HEK293 (cell line): ENCODE measurements around the gene EPHB1.

ENCODE experiments used
- CTCF ChIA-PET: fragments of 350-600 bp; formaldehyde crosslinking; extraction: SDS; loops from one replicate; lab custom pipeline; 2021; ENCODE audit warnings: antibody characterized with exemption; lab: Yijun Ruan, JAX
- POLR2A ChIA-PET: fragments of 300-600 bp; formaldehyde crosslinking; extraction: SDS; loops from one replicate; lab custom pipeline; 2020; ENCODE audit warnings: antibody characterized with exemption, inconsistent platforms; lab: Yijun Ruan, JAX
- H3K27ac ChIP-seq: fragments of 200-500 bp; sonication (Bioruptor generic); 2 replicates; pipeline ENCODE4 v1.5.1; 2014; ENCODE audit warnings: low read depth, low read length, control low read depth, inconsistent platforms; ENCODE audit errors: extremely low read depth
- H3K36me3 ChIP-seq, 2 experiments: fragments of 200-500 bp in 1 of 2; sonication (Bioruptor generic) in 1 of 2; 1 replicate in 1 of 2; 2 replicates in 1 of 2; pipeline ENCODE4 v1.5.1; 2014 to 2017; ENCODE audit warnings: inconsistent platforms in 2 of 2, low read length in 2 of 2; ENCODE audit not compliant: control insufficient read depth in 2 of 2, insufficient read depth in 1 of 2
- H3K4me1 ChIP-seq: fragments of 200-500 bp; sonication (Bioruptor generic); 2 replicates; pipeline ENCODE4 v1.5.1; 2014; ENCODE audit warnings: mild to moderate bottlenecking, low read length, inconsistent platforms; ENCODE audit not compliant: control insufficient read depth, insufficient read depth
- H3K4me3 ChIP-seq: 2 replicates; pipeline ENCODE4 v1.5.1; 2011; ENCODE audit warnings: low read depth, mild to moderate bottlenecking, control low read depth, low read length, moderate library complexity
- H3K9me3 ChIP-seq: fragments of 200-500 bp; sonication (Bioruptor generic); 2 replicates; pipeline ENCODE4 v1.5.1; 2014; ENCODE audit warnings: low read depth, low read length, inconsistent platforms; ENCODE audit not compliant: control insufficient read depth, insufficient read depth
- FEZF1 ChIP-seq: fragments of 450-650 bp; formaldehyde crosslinking; IDR thresholded peaks from 2 replicates; pipeline ENCODE4 v1.5.1; 2016; ENCODE audit warnings: missing biosample characterization, missing genetic modification characterization
- KLF8 ChIP-seq: fragments of 450-650 bp; formaldehyde crosslinking; IDR thresholded peaks from 2 replicates; pipeline ENCODE4 v1.5.1; 2016; ENCODE audit warnings: missing biosample characterization, missing genetic modification characterization
- SCRT1 ChIP-seq: fragments of 450-650 bp; formaldehyde crosslinking; IDR thresholded peaks from 2 replicates; pipeline ENCODE4 v1.5.1; 2016; ENCODE audit warnings: missing biosample characterization, missing genetic modification characterization, borderline replicate concordance
- TCF7L2 ChIP-seq: IDR thresholded peaks from 2 replicates; pipeline ENCODE4 v1.6.1; 2011; ENCODE audit warnings: low read depth, mild to moderate bottlenecking, inconsistent platforms, low read length, moderate library complexity, borderline replicate concordance
- ZBTB48 ChIP-seq: fragments of 450-650 bp; formaldehyde crosslinking; IDR thresholded peaks from 2 replicates; pipeline ENCODE4 v1.5.1; 2016; ENCODE audit warnings: missing biosample characterization, missing genetic modification characterization
- ZFP37 ChIP-seq: fragments of 450-650 bp; formaldehyde crosslinking; IDR thresholded peaks from 2 replicates; pipeline ENCODE4 v1.5.1; 2016; ENCODE audit warnings: missing biosample characterization, missing genetic modification characterization
- ZNF112 ChIP-seq: fragments of 450-650 bp; formaldehyde crosslinking; IDR thresholded peaks from 2 replicates; pipeline ENCODE4 v1.5.0; 2017; ENCODE audit warnings: missing biosample characterization, missing genetic modification characterization
- ZNF114 ChIP-seq: fragments of 450-650 bp; formaldehyde crosslinking; IDR thresholded peaks from 2 replicates; pipeline ENCODE4 v1.5.0; 2017; ENCODE audit warnings: missing biosample characterization, missing genetic modification characterization
- ZNF121 ChIP-seq: fragments of 450-650 bp; formaldehyde crosslinking; IDR thresholded peaks from 2 replicates; pipeline ENCODE4 v1.5.1; 2016; ENCODE audit warnings: missing biosample characterization, missing genetic modification characterization
- ZNF157 ChIP-seq: fragments of 450-650 bp; formaldehyde crosslinking; IDR thresholded peaks from 2 replicates; pipeline ENCODE4 v1.5.1; 2016; ENCODE audit warnings: missing biosample characterization, missing genetic modification characterization
- ZNF2 ChIP-seq: fragments of 450-650 bp; formaldehyde crosslinking; IDR thresholded peaks from 2 replicates; pipeline ENCODE4 v1.5.1; 2016; ENCODE audit warnings: missing biosample characterization, missing genetic modification characterization
- ZNF350 ChIP-seq: fragments of 450-650 bp; formaldehyde crosslinking; IDR thresholded peaks from 2 replicates; pipeline ENCODE4 v1.5.0; 2017; ENCODE audit warnings: missing biosample characterization, mild to moderate bottlenecking, missing genetic modification characterization
- ZNF394 ChIP-seq: fragments of 450-650 bp; formaldehyde crosslinking; IDR thresholded peaks from 2 replicates; pipeline ENCODE4 v1.5.1; 2016; ENCODE audit warnings: missing biosample characterization, missing genetic modification characterization, mild to moderate bottlenecking, moderate library complexity, borderline replicate concordance
- ZNF510 ChIP-seq: fragments of 450-650 bp; formaldehyde crosslinking; IDR thresholded peaks from 2 replicates; pipeline ENCODE4 v1.5.1; 2018; ENCODE audit warnings: mild to moderate bottlenecking, missing genetic modification characterization, missing biosample characterization; ENCODE audit not compliant: insufficient replicate concordance
- ZNF544 ChIP-seq: fragments of 450-650 bp; formaldehyde crosslinking; IDR thresholded peaks from 2 replicates; pipeline ENCODE4 v1.5.0; 2017; ENCODE audit warnings: missing biosample characterization, missing genetic modification characterization
- ZNF548 ChIP-seq: fragments of 450-650 bp; formaldehyde crosslinking; IDR thresholded peaks from 2 replicates; pipeline ENCODE4 v1.5.1; 2016; ENCODE audit warnings: missing biosample characterization, missing genetic modification characterization
- ZNF624 ChIP-seq: fragments of 450-650 bp; formaldehyde crosslinking; IDR thresholded peaks from 2 replicates; pipeline ENCODE4 v1.5.1; 2017; ENCODE audit warnings: missing biosample characterization, missing genetic modification characterization
- ZNF629 ChIP-seq: fragments of 450-650 bp; formaldehyde crosslinking; IDR thresholded peaks from 2 replicates; pipeline ENCODE4 v1.5.1; 2017; ENCODE audit warnings: missing biosample characterization, missing genetic modification characterization
- ZNF664 ChIP-seq: fragments of 450-650 bp; formaldehyde crosslinking; IDR thresholded peaks from 2 replicates; pipeline ENCODE4 v1.5.1; 2016; ENCODE audit warnings: missing biosample characterization, missing genetic modification characterization
- ZNF701 ChIP-seq: fragments of 450-650 bp; formaldehyde crosslinking; IDR thresholded peaks from 2 replicates; pipeline ENCODE4 v1.5.1; 2016; ENCODE audit warnings: missing biosample characterization, missing genetic modification characterization
- ZSCAN23 ChIP-seq: fragments of 450-650 bp; formaldehyde crosslinking; IDR thresholded peaks from 2 replicates; pipeline ENCODE4 v1.5.1; 2016; ENCODE audit warnings: missing biosample characterization, missing genetic modification characterization
- TF ChIP-seq, protein P1 (sequence below): fragments of 450-650 bp; formaldehyde crosslinking; IDR thresholded peaks from 2 replicates; pipeline ENCODE4 v1.5.1; 2016; ENCODE audit warnings: missing biosample characterization, missing genetic modification characterization, low read depth
- TF ChIP-seq, protein P2 (sequence below): fragments of 450-650 bp; formaldehyde crosslinking; IDR thresholded peaks from 2 replicates; pipeline ENCODE4 v1.5.1; 2016; ENCODE audit warnings: missing biosample characterization, missing genetic modification characterization
- TF ChIP-seq, protein P3 (sequence below): fragments of 450-650 bp; formaldehyde crosslinking; IDR thresholded peaks from 2 replicates; pipeline ENCODE4 v1.5.1; 2016; ENCODE audit warnings: missing biosample characterization, missing genetic modification characterization
- TF ChIP-seq, protein P4 (sequence below): fragments of 450-650 bp; formaldehyde crosslinking; IDR thresholded peaks from 2 replicates; pipeline ENCODE4 v1.5.1; 2016; ENCODE audit warnings: missing biosample characterization, missing genetic modification characterization
- TF ChIP-seq, protein P5 (sequence below): fragments of 450-650 bp; formaldehyde crosslinking; IDR thresholded peaks from 2 replicates; pipeline ENCODE4 v1.5.1; 2016; ENCODE audit warnings: missing biosample characterization, missing genetic modification characterization

EPHB1 gene

DNA sequence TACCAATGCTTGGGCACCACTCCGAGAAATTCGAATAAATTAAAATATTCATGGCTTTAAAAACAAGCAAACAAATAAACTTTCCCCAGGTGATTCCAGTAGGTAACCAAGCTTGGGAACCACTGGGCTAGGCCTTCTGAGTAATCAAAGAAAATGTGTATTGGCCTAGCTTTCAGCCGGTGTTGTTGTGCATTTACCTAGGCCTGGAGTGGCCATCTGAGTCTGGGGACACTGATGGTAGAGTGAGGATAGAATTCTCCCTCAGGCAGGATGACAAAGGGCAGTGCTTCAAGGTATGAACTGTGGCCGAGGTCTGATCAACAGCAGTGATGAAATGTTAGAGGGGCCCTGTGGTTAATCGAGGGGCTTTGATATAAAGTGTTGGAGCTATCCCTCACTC, 440.5 kb downstream of the EPHB1 start (continued):
- TF ChIP-seq, protein P1, sequence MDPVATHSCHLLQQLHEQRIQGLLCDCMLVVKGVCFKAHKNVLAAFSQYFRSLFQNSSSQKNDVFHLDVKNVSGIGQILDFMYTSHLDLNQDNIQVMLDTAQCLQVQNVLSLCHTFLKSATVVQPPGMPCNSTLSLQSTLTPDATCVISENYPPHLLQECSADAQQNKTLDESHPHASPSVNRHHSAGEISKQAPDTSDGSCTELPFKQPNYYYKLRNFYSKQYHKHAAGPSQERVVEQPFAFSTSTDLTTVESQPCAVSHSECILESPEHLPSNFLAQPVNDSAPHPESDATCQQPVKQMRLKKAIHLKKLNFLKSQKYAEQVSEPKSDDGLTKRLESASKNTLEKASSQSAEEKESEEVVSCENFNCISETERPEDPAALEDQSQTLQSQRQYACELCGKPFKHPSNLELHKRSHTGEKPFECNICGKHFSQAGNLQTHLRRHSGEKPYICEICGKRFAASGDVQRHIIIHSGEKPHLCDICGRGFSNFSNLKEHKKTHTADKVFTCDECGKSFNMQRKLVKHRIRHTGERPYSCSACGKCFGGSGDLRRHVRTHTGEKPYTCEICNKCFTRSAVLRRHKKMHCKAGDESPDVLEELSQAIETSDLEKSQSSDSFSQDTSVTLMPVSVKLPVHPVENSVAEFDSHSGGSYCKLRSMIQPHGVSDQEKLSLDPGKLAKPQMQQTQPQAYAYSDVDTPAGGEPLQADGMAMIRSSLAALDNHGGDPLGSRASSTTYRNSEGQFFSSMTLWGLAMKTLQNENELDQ (tag by site-specific recombination): no peak
- TF ChIP-seq, protein P2, sequence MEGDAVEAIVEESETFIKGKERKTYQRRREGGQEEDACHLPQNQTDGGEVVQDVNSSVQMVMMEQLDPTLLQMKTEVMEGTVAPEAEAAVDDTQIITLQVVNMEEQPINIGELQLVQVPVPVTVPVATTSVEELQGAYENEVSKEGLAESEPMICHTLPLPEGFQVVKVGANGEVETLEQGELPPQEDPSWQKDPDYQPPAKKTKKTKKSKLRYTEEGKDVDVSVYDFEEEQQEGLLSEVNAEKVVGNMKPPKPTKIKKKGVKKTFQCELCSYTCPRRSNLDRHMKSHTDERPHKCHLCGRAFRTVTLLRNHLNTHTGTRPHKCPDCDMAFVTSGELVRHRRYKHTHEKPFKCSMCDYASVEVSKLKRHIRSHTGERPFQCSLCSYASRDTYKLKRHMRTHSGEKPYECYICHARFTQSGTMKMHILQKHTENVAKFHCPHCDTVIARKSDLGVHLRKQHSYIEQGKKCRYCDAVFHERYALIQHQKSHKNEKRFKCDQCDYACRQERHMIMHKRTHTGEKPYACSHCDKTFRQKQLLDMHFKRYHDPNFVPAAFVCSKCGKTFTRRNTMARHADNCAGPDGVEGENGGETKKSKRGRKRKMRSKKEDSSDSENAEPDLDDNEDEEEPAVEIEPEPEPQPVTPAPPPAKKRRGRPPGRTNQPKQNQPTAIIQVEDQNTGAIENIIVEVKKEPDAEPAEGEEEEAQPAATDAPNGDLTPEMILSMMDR (tag by site-specific recombination): no peak
- no peak for TF ChIP-seq ZNF624 (tag by site-specific recombination)
- TF ChIP-seq ZNF629: no peak
- no peak for TF ChIP-seq ZNF114
- TF ChIP-seq, protein P3, sequence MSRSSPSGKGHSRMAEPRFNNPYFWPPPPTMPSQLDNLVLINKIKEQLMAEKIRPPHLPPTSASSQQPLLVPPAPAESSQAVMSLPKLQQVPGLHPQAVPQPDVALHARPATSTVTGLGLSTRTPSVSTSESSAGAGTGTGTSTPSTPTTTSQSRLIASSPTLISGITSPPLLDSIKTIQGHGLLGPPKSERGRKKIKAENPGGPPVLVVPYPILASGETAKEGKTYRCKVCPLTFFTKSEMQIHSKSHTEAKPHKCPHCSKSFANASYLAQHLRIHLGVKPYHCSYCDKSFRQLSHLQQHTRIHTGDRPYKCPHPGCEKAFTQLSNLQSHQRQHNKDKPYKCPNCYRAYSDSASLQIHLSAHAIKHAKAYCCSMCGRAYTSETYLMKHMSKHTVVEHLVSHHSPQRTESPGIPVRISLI (tag by site-specific recombination): no peak
- no peak for TF ChIP-seq TCF7L2
- TF ChIP-seq ZNF157 (tag by site-specific recombination): no peak
- TF ChIP-seq KLF8 (tag by site-specific recombination): no peak
- no peak for TF ChIP-seq ZNF544 (tag by site-specific recombination)
- TF ChIP-seq ZNF664 (tag by site-specific recombination): no peak
- no peak for TF ChIP-seq ZNF548 (tag by site-specific recombination)

DNA sequence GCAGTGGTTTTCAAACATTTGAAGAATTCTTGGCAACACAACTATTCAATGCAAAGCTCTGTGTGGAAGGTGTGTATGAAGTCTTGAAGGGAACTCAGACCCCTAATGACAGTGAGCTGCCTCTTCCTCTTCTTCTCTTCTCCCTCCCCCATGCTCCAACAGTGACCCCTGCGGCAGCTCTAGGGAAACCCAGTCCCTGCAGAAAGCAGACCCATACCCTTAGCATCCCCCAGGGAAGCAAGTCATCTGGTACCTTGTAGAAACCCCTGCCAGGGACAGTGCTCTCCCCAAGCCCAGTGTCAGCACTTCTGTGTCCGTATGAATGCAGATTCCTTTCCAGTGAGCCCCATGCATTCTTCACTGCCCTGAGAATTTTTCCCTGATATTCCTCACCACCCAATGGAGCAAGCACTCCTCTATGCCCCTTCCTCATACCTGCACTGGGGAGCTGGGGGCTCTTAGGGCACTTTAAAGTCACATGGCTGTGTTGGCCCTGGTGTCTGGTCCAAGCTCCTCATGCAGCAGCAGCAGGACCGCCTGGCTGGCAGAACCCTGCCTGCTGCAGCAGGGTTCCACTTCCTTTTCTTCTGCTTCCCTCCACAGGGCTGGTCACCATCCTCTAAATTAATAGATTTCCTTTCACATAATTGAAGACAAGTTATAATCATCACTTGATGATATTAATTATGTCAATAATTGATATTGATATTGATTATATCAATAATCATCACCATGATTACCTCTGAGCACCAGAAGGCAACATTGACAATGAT, 442.5 kb downstream of the EPHB1 start:
- POLR2A ChIA-PET: no interaction called here
- TF ChIP-seq ZFP37 (tag by site-specific recombination): no peak
- TF ChIP-seq ZNF701 (tag by site-specific recombination): no peak
- TF ChIP-seq ZNF350: no peak
- TF ChIP-seq ZNF394: no peak
- no peak for TF ChIP-seq ZNF510 (tag by site-specific recombination)
- TF ChIP-seq SCRT1: no peak
- no peak for TF ChIP-seq ZBTB48
- TF ChIP-seq, protein P4, sequence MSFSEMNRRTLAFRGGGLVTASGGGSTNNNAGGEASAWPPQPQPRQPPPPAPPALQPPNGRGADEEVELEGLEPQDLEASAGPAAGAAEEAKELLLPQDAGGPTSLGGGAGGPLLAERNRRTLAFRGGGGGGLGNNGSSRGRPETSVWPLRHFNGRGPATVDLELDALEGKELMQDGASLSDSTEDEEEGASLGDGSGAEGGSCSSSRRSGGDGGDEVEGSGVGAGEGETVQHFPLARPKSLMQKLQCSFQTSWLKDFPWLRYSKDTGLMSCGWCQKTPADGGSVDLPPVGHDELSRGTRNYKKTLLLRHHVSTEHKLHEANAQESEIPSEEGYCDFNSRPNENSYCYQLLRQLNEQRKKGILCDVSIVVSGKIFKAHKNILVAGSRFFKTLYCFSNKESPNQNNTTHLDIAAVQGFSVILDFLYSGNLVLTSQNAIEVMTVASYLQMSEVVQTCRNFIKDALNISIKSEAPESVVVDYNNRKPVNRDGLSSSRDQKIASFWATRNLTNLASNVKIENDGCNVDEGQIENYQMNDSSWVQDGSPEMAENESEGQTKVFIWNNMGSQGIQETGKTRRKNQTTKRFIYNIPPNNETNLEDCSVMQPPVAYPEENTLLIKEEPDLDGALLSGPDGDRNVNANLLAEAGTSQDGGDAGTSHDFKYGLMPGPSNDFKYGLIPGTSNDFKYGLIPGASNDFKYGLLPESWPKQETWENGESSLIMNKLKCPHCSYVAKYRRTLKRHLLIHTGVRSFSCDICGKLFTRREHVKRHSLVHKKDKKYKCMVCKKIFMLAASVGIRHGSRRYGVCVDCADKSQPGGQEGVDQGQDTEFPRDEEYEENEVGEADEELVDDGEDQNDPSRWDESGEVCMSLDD (tag by site-specific recombination): no peak
- no peak for TF ChIP-seq FEZF1
- TF ChIP-seq, protein P5, sequence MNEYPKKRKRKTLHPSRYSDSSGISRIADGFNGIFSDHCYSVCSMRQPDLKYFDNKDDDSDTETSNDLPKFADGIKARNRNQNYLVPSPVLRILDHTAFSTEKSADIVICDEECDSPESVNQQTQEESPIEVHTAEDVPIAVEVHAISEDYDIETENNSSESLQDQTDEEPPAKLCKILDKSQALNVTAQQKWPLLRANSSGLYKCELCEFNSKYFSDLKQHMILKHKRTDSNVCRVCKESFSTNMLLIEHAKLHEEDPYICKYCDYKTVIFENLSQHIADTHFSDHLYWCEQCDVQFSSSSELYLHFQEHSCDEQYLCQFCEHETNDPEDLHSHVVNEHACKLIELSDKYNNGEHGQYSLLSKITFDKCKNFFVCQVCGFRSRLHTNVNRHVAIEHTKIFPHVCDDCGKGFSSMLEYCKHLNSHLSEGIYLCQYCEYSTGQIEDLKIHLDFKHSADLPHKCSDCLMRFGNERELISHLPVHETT (tag by site-specific recombination): no peak
- no peak for TF ChIP-seq ZNF121
- no peak for TF ChIP-seq ZSCAN23 (tag by site-specific recombination)
- no peak for TF ChIP-seq ZNF2 (tag by site-specific recombination)
- TF ChIP-seq ZNF112 (tag by site-specific recombination): no peak
- TF ChIP-seq, all 188 proteins: peak for 0

More for the DNA sequence above, 442.5 kb downstream of the EPHB1 start:
- CTCF ChIA-PET: interaction anchor here (0.6 kb wide), 1 partner anchor 1487 kb away, joined by 4 read pairs; no protein-coding TSS in a partner anchor
- H3K4me3 ChIP-seq: no peak overlapping the region
- no peaks in the 10 kb centered on the region for H3K36me3 ChIP-seq
- H3K9me3 ChIP-seq: no peaks in the 10 kb centered on the region
- H3K4me1 ChIP-seq: no peaks in the 10 kb centered on the region
- H3K27ac ChIP-seq: no peak overlapping the region
